B cell (primary cell): ENCODE results near the gene SUGCT. TPM values are rescaled to one million over a fixed set of nuclear protein-coding genes. Genes with fewer than 3 reads are reported as not detected.

Source experiments
- ATAC-seq: fragments of 200-7000 bp; cut with Tn5 transposase; one replicate; pipeline ENCODE4 v1.10.0; 2021; ENCODE audit warnings: low read depth, mild to moderate bottlenecking, moderate number of reproducible peaks, moderate library complexity
- CTCF ChIA-PET: fragments of 350-600 bp; sonication (Branson Sonifier 250); formaldehyde crosslinking; loops from one replicate; lab custom pipeline; 2021; ENCODE audit warnings: antibody characterized with exemption, inconsistent platforms; lab: Charles Lee
- POLR2A ChIA-PET: fragments of 350-600 bp; sonication (Branson Sonifier 250); formaldehyde crosslinking; loops from one replicate; lab custom pipeline; 2021; ENCODE audit warnings: antibody characterized with exemption; lab: Charles Lee
- DNase-seq: peaks from one replicate; pipeline ENCODE4 v3.0.0; 2013
- H2AFZ ChIP-seq: 2 replicates; pipeline ENCODE4 v1.6.1; 2012; ENCODE audit warnings: mild to moderate bottlenecking, low read depth, low read length; ENCODE audit not compliant: insufficient read depth, poor library complexity, severe bottlenecking
- H3K27ac ChIP-seq, 2 donors: 1 replicate in 1 of 2; 2 replicates in 1 of 2; pipeline ENCODE4 v1.5.1; 2012 to 2013; ENCODE audit warnings: low read length in 2 of 2, mild to moderate bottlenecking in 2 of 2, moderate library complexity in 1 of 2
- H3K27me3 ChIP-seq, 4 experiments: fragments of 200-600 bp in 1 of 4; sonication (generic) in 1 of 4; replicated peaks in 1 of 4; 1 replicate in 2 of 4; 2 replicates in 2 of 4; pipeline versions ENCODE4 v1.6.1 to v1.7.0; 2013 to 2016; ENCODE audit warnings: low read length in 3 of 4, mild to moderate bottlenecking in 2 of 4, mixed read lengths in 1 of 4, moderate library complexity in 1 of 4; ENCODE audit not compliant: insufficient read depth in 4 of 4, control insufficient read depth in 3 of 4; ENCODE audit errors: control extremely low read depth in 1 of 4
- H3K36me3 ChIP-seq, 2 experiments: replicated peaks in 1 of 2; 1 replicate in 1 of 2; 2 replicates in 1 of 2; pipeline versions ENCODE4 v1.6.1 to v1.7.1; 2013; ENCODE audit warnings: low read length in 1 of 2; ENCODE audit not compliant: insufficient read depth in 2 of 2, control insufficient read depth in 1 of 2; ENCODE audit errors: control extremely low read depth in 1 of 2, extremely low read depth in 1 of 2
- H3K4me1 ChIP-seq, 2 donors: fragments of 200-600 bp in 1 of 2; sonication (generic) in 1 of 2; 1 replicate in 1 of 2; 2 replicates in 1 of 2; pipeline versions ENCODE4 v1.5.1 to v1.6.1; 2013 to 2017; ENCODE audit warnings: low read length in 2 of 2; ENCODE audit not compliant: control insufficient read depth in 2 of 2, insufficient read depth in 2 of 2
- H3K4me2 ChIP-seq: replicated peaks from 2 replicates; pipeline ENCODE3; 2012; ENCODE audit warnings: mild to moderate bottlenecking, low read depth, low read length; ENCODE audit not compliant: poor library complexity, severe bottlenecking
- H3K4me3 ChIP-seq, 5 experiments: fragments of 200-600 bp in 1 of 5; sonication (generic) in 1 of 5; 1 replicate in 3 of 5; 2 replicates in 2 of 5; pipeline versions ENCODE4 v1.5.1 to v1.7.0; 2011 to 2016; ENCODE audit warnings: low read length in 4 of 5, mild to moderate bottlenecking in 4 of 5, low read depth in 2 of 5, control low read depth in 1 of 5, moderate library complexity in 1 of 5; ENCODE audit not compliant: insufficient read depth in 1 of 5; ENCODE audit errors: control extremely low read depth in 1 of 5, extremely low read depth in 1 of 5
- H3K79me2 ChIP-seq: fragments of 200-600 bp; sonication (generic); one replicate; pipeline ENCODE4 v1.6.0; 2016; ENCODE audit warnings: low read length; ENCODE audit not compliant: control insufficient read depth, insufficient read depth
- H3K9ac ChIP-seq: fragments of 200-600 bp; sonication (generic); 2 replicates; pipeline ENCODE4 v1.6.1; 2017; ENCODE audit warnings: mild to moderate bottlenecking, low read length, moderate library complexity
- H3K9me3 ChIP-seq, 3 donors: one replicate each; pipeline versions ENCODE4 v1.6.1 to v1.7.1; 2013; ENCODE audit warnings: low read length in 2 of 3; ENCODE audit not compliant: control insufficient read depth in 2 of 3, insufficient read depth in 1 of 3; ENCODE audit errors: control extremely low read depth in 1 of 3
- H4K20me1 ChIP-seq: 2 replicates; pipeline ENCODE4 v1.6.0; 2012; ENCODE audit warnings: mild to moderate bottlenecking, low read length; ENCODE audit not compliant: insufficient read depth, control insufficient read depth, poor library complexity, severe bottlenecking
- H3K27ac Mint-ChIP-seq: one replicate; pipeline ENCODE4 v1.8.0; 2021; ENCODE audit warnings: mixed read lengths
- H3K27me3 Mint-ChIP-seq: one replicate; pipeline ENCODE4 v1.8.0; 2021; ENCODE audit warnings: mixed read lengths
- H3K4me1 Mint-ChIP-seq: one replicate; pipeline ENCODE4 v1.8.0; 2021; ENCODE audit warnings: mixed read lengths
- H3K4me3 Mint-ChIP-seq: one replicate; pipeline ENCODE4 v1.8.0; 2021; ENCODE audit warnings: mixed read lengths
- H3K9me3 Mint-ChIP-seq: one replicate; pipeline ENCODE4 v1.8.0; 2022; ENCODE audit warnings: mixed read lengths; ENCODE audit not compliant: insufficient read depth
- EZH2 ChIP-seq: IDR thresholded peaks from 2 replicates; pipeline ENCODE4 v1.6.1; 2012; ENCODE audit warnings: borderline replicate concordance, low read depth, mild to moderate bottlenecking, moderate library complexity, low read length; ENCODE audit not compliant: insufficient read depth, poor library complexity, severe bottlenecking
- WGBS: methylation state at CpG from one replicate; pipeline ENCODE4 v1.1.5; 2013; ENCODE audit warnings: missing lambda C conversion rate; ENCODE audit not compliant: insufficient coverage; 5-methylcytosine and 5-hydroxymethylcytosine counted together
- intact Hi-C: fragments of 100-400 bp; cut with micrococcal nuclease; formaldehyde crosslinking; loops from one replicate; pipeline ENCODE4 v1.10.0; 2022
- polyA plus RNA-seq: library from polyadenylated mRNA; depleted of rRNA; stranded (reverse); fragments of >200 nt; gene quantifications from 2 replicates; pipeline ENCODE4 v1.2.3, GENCODE V29; 2012
- total RNA-seq, 2 donors: library from RNA; stranded (reverse); fragments of 120-200 nt in 1 of 2; gene quantifications; 1 replicate in 1 of 2; 2 replicates in 1 of 2; pipeline versions ENCODE4 v1.2.3 to v1.2.4, GENCODE V29; 2013 to 2022
- TF ChIP-seq, protein P1 (sequence below): fragments of 200-600 bp; IDR thresholded peaks from one replicate; pipeline ENCODE4 v1.8.0; 2022; ENCODE audit warnings: antibody characterized with exemption, mild to moderate bottlenecking

Gene SUGCT
- total and polyA plus RNA-seq, 2 donors (not counting 1 experiment from before 2014, with no cell fraction given): 0.19 to 0.86 TPM

DNA sequence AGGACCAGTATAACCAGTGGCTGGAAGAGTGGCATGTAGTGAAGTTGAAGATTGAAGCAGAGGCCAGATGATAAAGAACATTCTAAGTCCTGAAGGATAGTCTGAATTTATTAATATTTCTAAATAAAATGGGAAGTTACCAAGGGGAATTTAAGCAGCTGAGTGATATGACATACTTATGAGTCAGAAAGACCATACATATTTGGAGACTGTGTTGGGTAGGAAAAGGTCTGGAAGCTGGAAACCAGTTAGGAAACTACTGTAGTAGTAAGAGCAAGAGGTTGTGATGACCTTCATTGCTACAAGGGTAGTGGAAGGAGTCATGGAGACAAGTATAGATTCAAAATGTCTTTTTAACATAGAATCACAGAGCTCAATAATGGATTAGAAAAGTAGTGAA, 752.3 kb downstream of the SUGCT start:
- ATAC-seq (no peak), DNase-seq (no peak)
- no peaks in the 10 kb centered on the region for H3K27me3 Mint-ChIP-seq
- Histone ChIP-seq H3K36me3 (no peaks in the 10 kb centered on the region), H3K27me3 (no peaks in the 10 kb centered on the region), H3K27ac (no peak overlapping the region), H4K20me1 (no peaks in the 10 kb centered on the region), H3K9me3 (peaks cover 0 to 14% (median 6%) of the 10 kb centered on the region in 3 donors), H3K4me1 (no peaks in the 10 kb centered on the region), H3K4me2 (no peak overlapping the region), H3K4me3 (no peak overlapping the region), H3K79me2 (no peaks in the 10 kb centered on the region), H3K9ac (no peak overlapping the region), H2AFZ (no peak overlapping the region)
- ChIA-PET POLR2A (no interaction called here), CTCF (no interaction called here)
- intact Hi-C loops: no loop called here
- H3K9me3 Mint-ChIP-seq: peaks cover 8% of the 10 kb centered on the region
- TF ChIP-seq EZH2: no peak
- TF ChIP-seq, protein P1, sequence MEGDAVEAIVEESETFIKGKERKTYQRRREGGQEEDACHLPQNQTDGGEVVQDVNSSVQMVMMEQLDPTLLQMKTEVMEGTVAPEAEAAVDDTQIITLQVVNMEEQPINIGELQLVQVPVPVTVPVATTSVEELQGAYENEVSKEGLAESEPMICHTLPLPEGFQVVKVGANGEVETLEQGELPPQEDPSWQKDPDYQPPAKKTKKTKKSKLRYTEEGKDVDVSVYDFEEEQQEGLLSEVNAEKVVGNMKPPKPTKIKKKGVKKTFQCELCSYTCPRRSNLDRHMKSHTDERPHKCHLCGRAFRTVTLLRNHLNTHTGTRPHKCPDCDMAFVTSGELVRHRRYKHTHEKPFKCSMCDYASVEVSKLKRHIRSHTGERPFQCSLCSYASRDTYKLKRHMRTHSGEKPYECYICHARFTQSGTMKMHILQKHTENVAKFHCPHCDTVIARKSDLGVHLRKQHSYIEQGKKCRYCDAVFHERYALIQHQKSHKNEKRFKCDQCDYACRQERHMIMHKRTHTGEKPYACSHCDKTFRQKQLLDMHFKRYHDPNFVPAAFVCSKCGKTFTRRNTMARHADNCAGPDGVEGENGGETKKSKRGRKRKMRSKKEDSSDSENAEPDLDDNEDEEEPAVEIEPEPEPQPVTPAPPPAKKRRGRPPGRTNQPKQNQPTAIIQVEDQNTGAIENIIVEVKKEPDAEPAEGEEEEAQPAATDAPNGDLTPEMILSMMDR: no peak
- no peaks in the 10 kb centered on the region for H3K4me1 Mint-ChIP-seq
- no peak overlapping the region for H3K27ac Mint-ChIP-seq
- no peak overlapping the region for H3K4me3 Mint-ChIP-seq

DNA sequence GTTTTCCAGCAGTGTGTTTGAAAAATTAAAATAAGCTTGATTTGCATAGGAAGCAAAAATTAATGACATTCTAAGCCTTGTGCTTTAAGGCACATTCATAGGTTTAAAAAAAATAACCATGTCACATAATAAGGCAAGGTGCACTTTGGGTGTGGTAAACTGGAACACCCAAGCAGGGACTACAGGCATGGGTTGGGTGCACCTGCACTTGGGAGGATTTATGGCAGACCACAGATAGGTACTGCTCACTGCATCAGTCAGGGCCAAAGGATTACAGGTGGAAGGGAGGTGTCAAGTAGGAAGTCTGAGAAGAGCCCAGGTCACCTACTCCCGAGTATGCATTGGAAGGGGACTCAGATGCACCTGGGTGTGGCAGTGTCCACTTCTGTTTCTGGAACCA, 753.7 kb downstream of the SUGCT start:
- ATAC-seq: no peak
- intact Hi-C loops: no loop called here

More for the DNA sequence above, 753.7 kb downstream of the SUGCT start:
- no peaks in the 10 kb centered on the region for H3K4me1 ChIP-seq
- no peak overlapping the region for H3K4me2 ChIP-seq
- no peak overlapping the region for H3K9ac ChIP-seq
- no peak overlapping the region for H3K27ac ChIP-seq
- H3K9me3 Mint-ChIP-seq: peaks cover 8% of the 10 kb centered on the region
- H3K9me3 ChIP-seq: peaks cover 0 to 14% (median 6%) of the 10 kb centered on the region in 3 donors
- no peaks in the 10 kb centered on the region for H3K36me3 ChIP-seq
- H2AFZ ChIP-seq: no peak overlapping the region
- H3K27me3 ChIP-seq: no peaks in the 10 kb centered on the region
- CTCF ChIA-PET: no interaction called here
- no peak overlapping the region for H3K27ac Mint-ChIP-seq
- DNase-seq: peak; percentile 4
- no peaks in the 10 kb centered on the region for H3K4me1 Mint-ChIP-seq
- no peak overlapping the region for H3K4me3 ChIP-seq
- 77% methylated on average over 1 of the region's 1 CpG for WGBS
- POLR2A ChIA-PET: no interaction called here
- H3K4me3 Mint-ChIP-seq: no peak overlapping the region
- H3K27me3 Mint-ChIP-seq: no peaks in the 10 kb centered on the region
- TF ChIP-seq, protein P1: no peak
- TF ChIP-seq EZH2: no peak
- no peaks in the 10 kb centered on the region for H4K20me1 ChIP-seq
- no peaks in the 10 kb centered on the region for H3K79me2 ChIP-seq
